ENCODE results near the gene CNPY2. TPM values are rescaled to one million over a fixed set of nuclear protein-coding genes. Genes with fewer than 3 reads are reported as not detected.
A peak's percentile ranks its signal among the peaks of the same experiment; 100 is the strongest.

Gene CNPY2
- total and polyA plus RNA-seq, 2 of the 13 experiments (the other 11 are each of a cell fraction or from before 2014, with no cell fraction given), result 285 to 356 TPM

GRCh38 chr12:56299853-56300643 lies 15.7 kb downstream of the CNPY2 start, which contains the start of gene CS (continued):
- no peak; the same call in 1 of the 2 replicates for TF ChIP-seq ARID5B (CRISPR knock-in tag; IDR thresholded peaks at IDR 0.05)
- no peak for TF ChIP-seq ZFAT (CRISPR knock-in tag; conservative IDR thresholded peaks at IDR 0.05)
- no peak for TF ChIP-seq CC2D1A (CRISPR knock-in tag; IDR thresholded peaks at IDR 0.05)
- no peak for TF ChIP-seq ZFP36L2 (CRISPR knock-in tag; IDR thresholded peaks at IDR 0.05)
- TF ChIP-seq NKX3-1 (CRISPR knock-in tag; IDR thresholded peaks at IDR 0.05), result no peak
- peak; percentile 77; the same call in 1 of the 2 replicates for TF ChIP-seq MTA1 (CRISPR knock-in tag; IDR thresholded peaks at IDR 0.05; ENCODE audit: borderline replicate concordance)
- TF ChIP-seq ZNF570 (CRISPR knock-in tag; IDR thresholded peaks at IDR 0.05; ENCODE audit: borderline replicate concordance), result no peak
- TF ChIP-seq NFRKB (IDR thresholded peaks at IDR 0.05), result no peak
- no peak for TF ChIP-seq YY1 (IDR thresholded peaks at IDR 0.05; ENCODE audit: insufficient read depth, insufficient replicate concordance, low read depth, low read length)
- TF ChIP-seq ZMYM4 (CRISPR knock-in tag; IDR thresholded peaks at IDR 0.05), result peak; percentile 68
- TF ChIP-seq KIAA2018 (CRISPR knock-in tag; IDR thresholded peaks at IDR 0.05; ENCODE audit: borderline replicate concordance), result peak; percentile 80; the same call in 1 of the 2 replicates
- TF ChIP-seq ZBTB20 (CRISPR knock-in tag; IDR thresholded peaks at IDR 0.05; ENCODE audit: borderline replicate concordance, low read depth), result no peak
- TF ChIP-seq GLI4 (CRISPR knock-in tag; IDR thresholded peaks at IDR 0.05; ENCODE audit: borderline replicate concordance), result peak; percentile 48; the same call in 1 of the 2 replicates
- TF ChIP-seq ZNF841 (CRISPR knock-in tag; IDR thresholded peaks at IDR 0.05; ENCODE audit: borderline replicate concordance), result no peak
- peak; percentile 53; the same call in 1 of the 2 replicates for TF ChIP-seq PITX1 (CRISPR knock-in tag; IDR thresholded peaks at IDR 0.05)
- TF ChIP-seq ZNF337 (CRISPR knock-in tag; IDR thresholded peaks at IDR 0.05; ENCODE audit: borderline replicate concordance, low read depth), result no peak

Measured in HepG2 (cell line).